Liver (tissue), 3 donors: ENCODE results near the gene CHMP4A.

Experiments
- EGR1 ChIP-seq, 2 donors: IDR thresholded peaks; 2 replicates each; pipeline ENCODE4 v1.6.1; 2016 to 2018; ENCODE audit warnings: antibody characterized with exemption in 2 of 2, low read depth in 2 of 2
- GABPA ChIP-seq, 2 donors: IDR thresholded peaks in 1 of 2; conservative IDR thresholded peaks in 1 of 2; 2 replicates each; pipeline ENCODE4 v1.6.1; 2016; ENCODE audit warnings: antibody characterized with exemption in 2 of 2, mild to moderate bottlenecking in 1 of 2, moderate library complexity in 1 of 2
- HNF4G ChIP-seq: IDR thresholded peaks from 2 replicates; pipeline ENCODE4 v1.6.1; 2016; ENCODE audit warnings: antibody characterized with exemption
- MAX ChIP-seq: IDR thresholded peaks from 2 replicates; pipeline ENCODE4 v1.6.1; 2016; ENCODE audit warnings: antibody characterized with exemption
- TAF1 ChIP-seq: conservative IDR thresholded peaks from 2 replicates; pipeline ENCODE4 v1.6.1; 2016; ENCODE audit warnings: antibody characterized with exemption, mild to moderate bottlenecking
- YY1 ChIP-seq: IDR thresholded peaks from 2 replicates; pipeline ENCODE4 v1.6.1; 2016; ENCODE audit warnings: antibody characterized with exemption, mild to moderate bottlenecking
- TF ChIP-seq, protein P1 (sequence below): fragments of 150-350 bp; IDR thresholded peaks from 2 replicates; pipeline ENCODE4 v1.5.1; 2017; ENCODE audit warnings: improper control_type of control experiment, low read depth, low read length; ENCODE audit not compliant: missing input control
- TF ChIP-seq, protein P2 (sequence below): IDR thresholded peaks from 2 replicates; pipeline ENCODE4 v1.6.1; 2016; ENCODE audit warnings: antibody characterized with exemption, mild to moderate bottlenecking
- donor health status: healthy.
- donor health status: healthy.

GRCh38 chr14:24241829-24242443 lies 28.6 kb upstream of the CHMP4A start:
- TF ChIP-seq, protein P1, sequence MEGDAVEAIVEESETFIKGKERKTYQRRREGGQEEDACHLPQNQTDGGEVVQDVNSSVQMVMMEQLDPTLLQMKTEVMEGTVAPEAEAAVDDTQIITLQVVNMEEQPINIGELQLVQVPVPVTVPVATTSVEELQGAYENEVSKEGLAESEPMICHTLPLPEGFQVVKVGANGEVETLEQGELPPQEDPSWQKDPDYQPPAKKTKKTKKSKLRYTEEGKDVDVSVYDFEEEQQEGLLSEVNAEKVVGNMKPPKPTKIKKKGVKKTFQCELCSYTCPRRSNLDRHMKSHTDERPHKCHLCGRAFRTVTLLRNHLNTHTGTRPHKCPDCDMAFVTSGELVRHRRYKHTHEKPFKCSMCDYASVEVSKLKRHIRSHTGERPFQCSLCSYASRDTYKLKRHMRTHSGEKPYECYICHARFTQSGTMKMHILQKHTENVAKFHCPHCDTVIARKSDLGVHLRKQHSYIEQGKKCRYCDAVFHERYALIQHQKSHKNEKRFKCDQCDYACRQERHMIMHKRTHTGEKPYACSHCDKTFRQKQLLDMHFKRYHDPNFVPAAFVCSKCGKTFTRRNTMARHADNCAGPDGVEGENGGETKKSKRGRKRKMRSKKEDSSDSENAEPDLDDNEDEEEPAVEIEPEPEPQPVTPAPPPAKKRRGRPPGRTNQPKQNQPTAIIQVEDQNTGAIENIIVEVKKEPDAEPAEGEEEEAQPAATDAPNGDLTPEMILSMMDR: peak; percentile 66
- no peak for TF ChIP-seq HNF4G
- no peak for TF ChIP-seq TAF1
- TF ChIP-seq, protein P2, sequence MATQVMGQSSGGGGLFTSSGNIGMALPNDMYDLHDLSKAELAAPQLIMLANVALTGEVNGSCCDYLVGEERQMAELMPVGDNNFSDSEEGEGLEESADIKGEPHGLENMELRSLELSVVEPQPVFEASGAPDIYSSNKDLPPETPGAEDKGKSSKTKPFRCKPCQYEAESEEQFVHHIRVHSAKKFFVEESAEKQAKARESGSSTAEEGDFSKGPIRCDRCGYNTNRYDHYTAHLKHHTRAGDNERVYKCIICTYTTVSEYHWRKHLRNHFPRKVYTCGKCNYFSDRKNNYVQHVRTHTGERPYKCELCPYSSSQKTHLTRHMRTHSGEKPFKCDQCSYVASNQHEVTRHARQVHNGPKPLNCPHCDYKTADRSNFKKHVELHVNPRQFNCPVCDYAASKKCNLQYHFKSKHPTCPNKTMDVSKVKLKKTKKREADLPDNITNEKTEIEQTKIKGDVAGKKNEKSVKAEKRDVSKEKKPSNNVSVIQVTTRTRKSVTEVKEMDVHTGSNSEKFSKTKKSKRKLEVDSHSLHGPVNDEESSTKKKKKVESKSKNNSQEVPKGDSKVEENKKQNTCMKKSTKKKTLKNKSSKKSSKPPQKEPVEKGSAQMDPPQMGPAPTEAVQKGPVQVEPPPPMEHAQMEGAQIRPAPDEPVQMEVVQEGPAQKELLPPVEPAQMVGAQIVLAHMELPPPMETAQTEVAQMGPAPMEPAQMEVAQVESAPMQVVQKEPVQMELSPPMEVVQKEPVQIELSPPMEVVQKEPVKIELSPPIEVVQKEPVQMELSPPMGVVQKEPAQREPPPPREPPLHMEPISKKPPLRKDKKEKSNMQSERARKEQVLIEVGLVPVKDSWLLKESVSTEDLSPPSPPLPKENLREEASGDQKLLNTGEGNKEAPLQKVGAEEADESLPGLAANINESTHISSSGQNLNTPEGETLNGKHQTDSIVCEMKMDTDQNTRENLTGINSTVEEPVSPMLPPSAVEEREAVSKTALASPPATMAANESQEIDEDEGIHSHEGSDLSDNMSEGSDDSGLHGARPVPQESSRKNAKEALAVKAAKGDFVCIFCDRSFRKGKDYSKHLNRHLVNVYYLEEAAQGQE: peak; percentile 16
- no peak for TF ChIP-seq EGR1 (IDR thresholded peaks at IDR 0.05; ENCODE audit: low read depth in 2 of 2)
- TF ChIP-seq MAX: no peak
- no peak for TF ChIP-seq YY1
- TF ChIP-seq GABPA (IDR thresholded peaks at IDR 0.05 in 1 of 2, conservative IDR thresholded peaks at IDR 0.05 in 1 of 2): no peak
